HG03432 (cell line): Measurements from ENCODE around the gene FURIN.
"Not testable (repeated sequence)": the region's sequence is repeated elsewhere in the genome, so short reads cannot be mapped to it uniquely, and the experiment has no call there.

Experiments
- ATAC-seq: cut with Tn5 transposase; IDR thresholded peaks from one replicate; pipeline ENCODE4 v1.9.1; 2021; ENCODE audit warnings: mild to moderate bottlenecking, moderate library complexity; ENCODE audit not compliant: unreplicated experiment

Gene FURIN

DNA sequence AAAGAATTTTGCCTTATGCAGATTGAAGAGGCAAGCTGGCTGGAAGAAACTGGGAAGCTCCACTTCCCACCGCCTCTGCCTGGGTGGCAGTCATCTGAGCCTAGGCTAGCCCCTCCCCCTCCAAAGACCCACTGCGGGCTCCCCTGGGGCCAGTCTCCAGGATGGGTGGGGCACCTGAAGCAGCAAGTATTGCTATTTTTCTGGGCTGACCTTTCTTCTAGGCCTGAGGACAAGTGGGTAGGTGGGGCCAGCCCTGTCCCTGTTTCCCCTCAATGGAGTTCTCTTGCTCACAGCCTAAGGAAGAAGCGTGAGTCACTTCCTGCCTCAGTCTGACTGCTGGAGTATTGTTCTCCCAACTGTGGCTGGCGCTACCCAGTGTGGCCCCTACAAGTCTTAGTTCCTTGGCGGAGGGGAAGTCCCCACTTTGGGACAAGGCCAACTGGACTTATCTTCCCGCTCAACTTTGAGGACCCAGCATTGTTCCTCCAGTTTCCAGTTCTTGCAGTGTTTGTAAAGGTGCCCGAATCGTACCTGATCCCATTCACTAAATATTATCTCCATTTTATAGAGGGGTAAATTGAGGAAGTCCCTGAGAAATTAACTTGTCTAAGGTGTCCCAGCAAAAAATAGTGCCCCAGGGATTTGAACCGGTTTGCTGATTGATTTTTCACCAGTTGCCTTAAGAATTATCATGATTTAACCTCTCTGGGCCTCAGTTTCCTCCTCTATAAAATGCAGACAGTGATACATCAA, 1.4 kb downstream of the FURIN start:
- ATAC-seq, result peak; percentile 35

DNA sequence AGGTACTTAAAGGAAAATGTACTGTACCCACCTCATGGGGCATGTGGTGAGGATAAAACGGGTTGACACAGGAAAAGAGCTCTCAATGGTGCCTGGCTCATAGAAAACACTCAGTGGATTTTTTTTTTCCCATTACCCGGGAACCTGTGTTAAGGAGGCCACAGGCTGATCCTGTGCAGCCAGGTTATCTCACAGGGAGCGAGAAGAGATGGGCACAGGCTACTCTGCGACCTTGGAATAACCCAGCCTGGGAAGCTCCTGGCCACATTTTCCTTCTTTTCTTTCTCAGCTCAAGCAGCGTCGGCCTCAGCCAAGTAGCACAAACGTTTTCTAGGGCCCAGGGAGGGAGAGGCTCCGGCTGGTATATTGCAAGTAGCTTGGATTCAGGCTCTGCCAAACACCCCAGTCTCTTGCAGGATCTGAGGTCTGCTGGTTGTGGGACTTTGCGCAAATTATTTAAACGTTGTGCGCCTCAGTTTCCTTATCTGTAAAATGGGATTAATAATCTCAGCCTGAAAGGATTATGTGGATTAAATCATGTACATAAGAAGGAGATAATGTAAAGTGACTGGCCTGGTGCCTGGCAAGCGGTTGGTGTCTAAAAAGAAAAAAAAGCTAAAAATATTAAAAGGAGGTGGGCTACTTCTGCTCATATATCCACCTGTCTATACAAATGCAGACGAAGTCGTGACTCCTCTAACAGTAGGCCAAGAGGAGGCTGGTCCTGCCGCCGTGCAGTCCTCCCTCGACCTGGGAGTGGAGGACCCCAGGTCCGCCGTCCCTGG, 2.2 kb downstream of the FURIN start:
- no peak for ATAC-seq

DNA sequence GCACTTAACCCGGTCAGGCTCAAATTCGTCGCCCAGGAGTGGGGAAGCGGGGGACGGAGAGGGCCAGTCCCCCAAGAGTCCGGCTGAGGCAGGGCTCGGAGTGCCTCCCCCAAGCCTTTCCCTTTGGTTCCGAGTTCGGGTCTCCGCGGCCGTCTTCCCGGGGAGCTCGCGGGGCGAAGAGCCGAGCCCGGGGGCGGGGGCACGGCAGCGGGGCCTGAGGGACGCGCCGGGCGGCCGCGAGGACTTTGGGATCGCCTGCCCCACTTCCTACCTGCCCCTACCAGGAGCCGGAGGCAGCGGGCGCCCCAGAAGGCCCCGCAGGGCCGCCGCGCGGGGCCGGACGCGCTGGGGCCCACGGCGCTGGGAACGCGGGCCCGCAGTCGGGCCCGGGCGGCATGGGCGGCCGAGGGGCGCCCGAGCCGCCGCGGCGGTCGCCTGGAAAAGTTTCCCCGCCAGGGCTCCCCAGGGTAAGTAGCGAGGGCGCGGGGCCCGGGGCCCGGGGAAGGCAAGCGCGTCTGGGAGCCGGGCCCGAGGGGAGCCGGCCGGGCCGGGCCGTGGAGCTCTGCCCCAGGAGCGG, 2.8 kb downstream of the FURIN start:
- ATAC-seq, result peak; percentile 27

DNA sequence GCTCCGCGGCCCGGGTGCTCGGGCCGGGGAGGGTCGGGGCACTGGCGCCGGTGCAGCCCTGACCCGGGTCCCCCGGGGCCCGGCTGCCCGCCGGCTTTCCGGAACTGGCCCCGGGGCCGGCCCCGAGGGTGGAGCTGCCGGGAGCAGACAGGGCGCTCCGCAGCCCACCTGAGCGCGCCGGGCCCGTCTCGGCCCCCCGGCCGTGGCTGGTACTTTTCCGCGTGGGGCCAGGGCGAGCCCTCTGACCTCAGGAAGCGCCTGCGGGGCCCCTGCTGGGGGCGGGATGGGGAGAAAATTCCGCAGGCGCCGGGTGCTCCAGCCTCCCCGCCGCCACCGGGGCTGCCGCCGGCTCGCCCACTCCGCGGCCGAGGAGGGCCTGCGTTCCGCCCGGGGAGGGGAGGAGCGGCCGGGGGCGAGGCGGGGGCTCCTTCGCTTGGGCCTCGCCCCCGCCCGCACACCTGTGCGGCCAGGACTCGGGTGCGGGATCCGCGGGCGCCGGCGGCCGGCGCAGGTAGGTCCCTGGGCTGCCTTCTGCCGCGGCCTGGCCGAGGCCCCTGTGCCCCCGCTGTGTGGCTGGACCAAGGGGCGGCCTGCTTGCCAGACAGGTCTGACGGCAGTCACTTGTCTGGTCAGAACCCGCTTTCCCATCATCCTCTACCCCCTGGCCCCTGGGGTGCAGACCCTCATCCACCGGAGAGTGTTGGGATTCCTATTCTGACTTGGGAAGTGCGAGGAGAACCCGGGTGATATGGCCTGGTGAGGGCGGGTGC, 3.5 kb downstream of the FURIN start:
- ATAC-seq, result peak; percentile 31

DNA sequence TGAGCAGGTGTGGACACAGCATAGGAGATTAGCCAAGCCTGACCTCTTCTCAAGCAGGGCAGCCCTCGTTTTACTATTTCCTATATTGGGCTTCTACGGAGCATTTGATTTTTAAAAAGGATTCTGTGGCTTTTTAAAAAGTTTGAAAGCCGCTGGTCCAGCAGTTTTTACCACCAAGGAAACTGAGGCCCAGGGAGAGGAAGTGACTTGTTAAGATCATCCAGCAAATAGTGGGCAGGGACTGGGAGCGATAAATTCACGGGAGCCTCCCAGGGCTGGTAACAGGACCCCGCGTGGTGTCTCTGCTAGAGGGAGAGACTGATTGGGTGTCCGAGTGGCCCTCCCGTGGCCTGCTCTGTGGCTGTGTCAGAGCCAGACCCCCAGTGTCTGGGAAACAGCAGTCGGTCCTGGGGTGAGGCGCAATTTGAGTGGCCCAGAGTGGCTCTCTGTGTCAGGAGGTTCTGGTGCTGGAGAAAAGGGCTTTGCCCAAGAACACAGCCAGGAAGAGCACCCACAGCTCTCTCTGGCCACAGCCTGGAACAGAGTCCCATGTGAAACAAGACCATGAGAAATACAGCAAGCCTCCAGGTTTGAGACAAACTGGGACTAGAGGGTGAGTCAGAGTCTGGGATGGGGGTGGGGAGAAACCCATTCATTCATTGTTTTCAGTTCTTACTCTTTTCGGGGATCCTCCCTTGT, 4.2 kb downstream of the FURIN start:
- peak; percentile 10 for ATAC-seq

DNA sequence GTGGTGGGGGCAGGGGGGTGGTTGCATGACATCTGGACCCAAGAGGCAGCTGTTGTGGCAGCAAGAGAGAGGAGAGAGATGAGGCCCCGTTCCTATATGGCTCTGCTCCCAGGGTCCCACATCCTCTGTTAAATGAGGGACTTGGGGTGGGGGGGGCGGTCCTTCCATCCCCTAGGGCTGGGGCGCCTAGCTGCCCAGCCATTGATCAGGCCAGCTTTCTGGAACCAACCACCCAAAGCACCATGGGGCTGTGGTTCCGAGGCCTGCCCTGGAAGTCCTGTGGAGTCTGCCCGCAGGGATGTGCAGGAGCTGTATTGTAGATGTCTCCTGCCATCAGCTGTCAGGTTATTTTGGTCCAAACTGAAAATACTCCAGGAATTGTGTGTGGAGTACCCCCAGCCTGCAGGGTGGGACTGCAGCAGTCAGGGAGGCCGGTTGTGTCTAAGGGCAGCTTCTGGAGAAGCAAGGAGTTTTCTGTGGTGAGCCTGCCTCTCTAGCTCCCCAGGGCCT, 5.2 kb downstream of the FURIN start:
- no peak for ATAC-seq

DNA sequence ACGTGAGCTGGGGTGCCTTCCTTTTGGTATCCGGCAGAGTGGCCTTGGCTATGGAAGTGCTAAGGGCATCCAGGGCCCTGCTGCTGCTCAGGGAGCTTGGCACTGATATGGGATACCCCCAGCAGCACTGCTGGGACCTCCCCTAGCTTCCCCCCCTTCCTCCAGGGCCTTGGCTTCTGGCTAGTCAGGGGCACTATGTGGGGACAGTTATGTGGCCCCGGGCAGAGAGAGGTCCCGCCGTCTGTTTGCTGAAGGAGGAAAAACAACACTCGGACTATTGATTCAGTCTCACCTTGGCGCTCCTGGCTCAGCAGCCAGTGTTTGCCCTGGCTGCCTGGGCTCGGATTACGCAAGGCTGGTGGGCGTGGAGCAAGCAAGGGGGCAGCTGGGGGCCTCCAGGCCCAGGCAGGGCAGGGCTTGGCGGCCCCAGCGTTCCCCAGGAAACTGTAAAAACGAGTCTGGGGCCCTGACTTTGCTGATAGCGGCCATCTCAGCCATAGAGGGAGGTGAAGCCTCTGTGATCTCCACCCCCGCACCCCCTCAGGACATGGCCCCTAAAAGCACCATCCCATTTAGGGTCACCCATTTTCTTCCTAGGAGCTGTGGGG, 5.7 kb downstream of the FURIN start:
- no peak for ATAC-seq

DNA sequence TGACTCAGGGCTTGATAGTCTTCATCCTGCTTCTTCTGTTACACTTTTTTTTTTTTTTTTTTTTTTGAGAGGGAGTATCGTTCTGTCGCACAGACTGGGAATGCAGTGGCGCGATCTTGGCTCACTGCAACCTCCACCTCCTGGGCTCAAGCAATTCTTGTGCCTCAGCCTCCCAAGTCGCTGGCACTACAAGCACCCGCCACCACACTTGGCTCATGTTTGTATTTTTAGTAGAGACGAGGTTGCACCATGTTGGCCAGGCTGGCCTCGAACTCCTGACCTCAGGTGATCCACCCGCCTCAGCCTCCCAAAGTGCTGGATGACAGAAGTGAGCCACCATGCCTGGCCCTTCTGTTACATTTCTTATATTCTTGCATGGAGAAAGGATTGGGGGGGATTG, 6.6 kb downstream of the FURIN start:
- not testable (repeated sequence) for ATAC-seq

DNA sequence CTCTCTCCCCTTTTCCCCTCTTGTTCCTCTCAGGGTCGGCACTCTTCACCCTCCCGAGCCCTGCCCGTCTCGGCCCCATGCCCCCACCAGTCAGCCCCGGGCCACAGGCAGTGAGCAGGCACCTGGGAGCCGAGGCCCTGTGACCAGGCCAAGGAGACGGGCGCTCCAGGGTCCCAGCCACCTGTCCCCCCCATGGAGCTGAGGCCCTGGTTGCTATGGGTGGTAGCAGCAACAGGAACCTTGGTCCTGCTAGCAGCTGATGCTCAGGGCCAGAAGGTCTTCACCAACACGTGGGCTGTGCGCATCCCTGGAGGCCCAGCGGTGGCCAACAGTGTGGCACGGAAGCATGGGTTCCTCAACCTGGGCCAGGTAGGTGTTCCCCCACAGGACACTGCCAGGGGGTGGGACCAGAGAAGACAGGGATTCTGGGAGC, 7.2 kb downstream of the FURIN start:
- no peak for ATAC-seq

DNA sequence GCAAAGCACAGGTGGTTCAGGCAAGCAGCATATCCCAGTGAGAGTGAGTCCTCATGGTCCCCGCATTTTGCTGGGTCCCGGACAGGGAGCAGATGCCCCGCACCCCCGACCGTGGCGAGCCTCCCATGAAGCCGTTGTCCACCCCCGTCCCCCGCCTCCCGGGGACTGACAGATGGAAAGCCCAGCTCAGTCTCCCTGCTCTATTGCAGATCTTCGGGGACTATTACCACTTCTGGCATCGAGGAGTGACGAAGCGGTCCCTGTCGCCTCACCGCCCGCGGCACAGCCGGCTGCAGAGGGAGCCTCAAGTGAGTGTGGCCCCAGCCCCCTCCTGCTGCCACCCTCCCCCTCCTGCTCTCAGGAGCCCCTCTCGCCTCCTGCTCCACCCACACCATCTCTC, 7.7 kb downstream of the FURIN start:
- no peak for ATAC-seq

DNA sequence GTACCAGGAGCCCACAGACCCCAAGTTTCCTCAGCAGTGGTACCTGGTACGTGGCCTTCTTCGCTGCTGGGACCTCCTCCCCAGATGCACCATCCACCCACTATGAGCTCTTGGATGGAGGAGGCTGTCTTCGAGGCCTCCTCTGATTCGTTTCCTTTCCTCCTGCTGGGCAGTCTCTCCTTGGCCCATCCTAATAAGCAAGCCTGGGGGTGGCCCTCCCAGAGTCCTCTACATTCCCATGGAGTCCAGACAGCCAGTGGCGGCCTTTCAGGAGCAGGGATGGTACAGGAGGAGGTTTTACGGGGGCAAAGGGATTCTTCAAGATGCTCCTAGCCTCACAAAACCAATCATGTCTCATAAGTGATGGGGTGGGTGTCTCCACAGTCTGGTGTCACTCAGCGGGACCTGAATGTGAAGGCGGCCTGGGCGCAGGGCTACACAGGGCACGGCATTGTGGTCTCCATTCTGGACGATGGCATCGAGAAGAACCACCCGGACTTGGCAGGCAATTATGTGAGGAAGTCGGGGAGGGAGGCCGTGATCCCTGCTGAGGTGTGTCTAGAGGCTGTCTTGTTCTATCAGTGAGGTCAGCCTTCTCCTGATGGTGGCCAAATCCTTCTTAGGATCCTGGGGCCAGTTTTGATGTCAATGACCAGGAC, 8.3 kb downstream of the FURIN start:
- ATAC-seq, result no peak

DNA sequence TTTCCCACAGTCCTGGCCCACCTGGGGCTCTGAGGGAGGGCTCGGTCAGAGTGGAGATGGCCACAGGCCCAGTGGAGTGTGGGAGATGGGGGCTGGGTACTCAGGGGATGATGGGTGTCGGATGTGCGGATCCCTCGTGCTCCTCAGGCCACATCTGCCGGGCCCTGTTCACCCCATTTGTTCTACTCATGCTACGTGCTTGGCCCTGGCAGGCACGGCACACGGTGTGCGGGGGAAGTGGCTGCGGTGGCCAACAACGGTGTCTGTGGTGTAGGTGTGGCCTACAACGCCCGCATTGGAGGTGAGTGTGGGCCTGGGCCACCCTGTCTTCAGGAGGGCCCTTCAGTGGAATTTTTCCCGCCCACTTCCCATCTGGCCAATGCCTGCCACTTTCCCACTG, 8.9 kb downstream of the FURIN start:
- ATAC-seq, result no peak

DNA sequence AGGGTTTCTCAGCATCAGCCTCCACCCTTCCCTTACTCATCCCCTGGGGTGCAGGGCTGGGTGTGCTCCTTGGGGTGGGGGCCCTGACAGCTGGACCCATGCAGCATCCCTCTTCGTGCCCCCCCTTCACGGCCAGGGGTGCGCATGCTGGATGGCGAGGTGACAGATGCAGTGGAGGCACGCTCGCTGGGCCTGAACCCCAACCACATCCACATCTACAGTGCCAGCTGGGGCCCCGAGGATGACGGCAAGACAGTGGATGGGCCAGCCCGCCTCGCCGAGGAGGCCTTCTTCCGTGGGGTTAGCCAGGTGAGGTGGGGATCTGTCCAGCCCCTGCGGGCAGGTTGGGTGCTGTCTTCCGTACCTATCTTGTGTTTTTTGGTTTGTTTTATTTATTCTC, 9.6 kb downstream of the FURIN start:
- ATAC-seq, result no peak

DNA sequence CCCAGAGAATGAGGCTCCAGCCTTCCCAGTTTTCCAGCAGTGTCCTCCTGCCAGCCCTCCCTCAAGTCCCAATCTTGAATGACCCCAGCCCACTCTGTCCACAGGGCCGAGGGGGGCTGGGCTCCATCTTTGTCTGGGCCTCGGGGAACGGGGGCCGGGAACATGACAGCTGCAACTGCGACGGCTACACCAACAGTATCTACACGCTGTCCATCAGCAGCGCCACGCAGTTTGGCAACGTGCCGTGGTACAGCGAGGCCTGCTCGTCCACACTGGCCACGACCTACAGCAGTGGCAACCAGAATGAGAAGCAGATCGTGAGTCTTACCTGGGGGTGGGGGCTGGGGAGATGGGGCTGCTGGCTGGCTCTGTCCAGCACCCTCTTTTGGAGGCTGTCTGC, 10.3 kb downstream of the FURIN start:
- ATAC-seq, result no peak

DNA sequence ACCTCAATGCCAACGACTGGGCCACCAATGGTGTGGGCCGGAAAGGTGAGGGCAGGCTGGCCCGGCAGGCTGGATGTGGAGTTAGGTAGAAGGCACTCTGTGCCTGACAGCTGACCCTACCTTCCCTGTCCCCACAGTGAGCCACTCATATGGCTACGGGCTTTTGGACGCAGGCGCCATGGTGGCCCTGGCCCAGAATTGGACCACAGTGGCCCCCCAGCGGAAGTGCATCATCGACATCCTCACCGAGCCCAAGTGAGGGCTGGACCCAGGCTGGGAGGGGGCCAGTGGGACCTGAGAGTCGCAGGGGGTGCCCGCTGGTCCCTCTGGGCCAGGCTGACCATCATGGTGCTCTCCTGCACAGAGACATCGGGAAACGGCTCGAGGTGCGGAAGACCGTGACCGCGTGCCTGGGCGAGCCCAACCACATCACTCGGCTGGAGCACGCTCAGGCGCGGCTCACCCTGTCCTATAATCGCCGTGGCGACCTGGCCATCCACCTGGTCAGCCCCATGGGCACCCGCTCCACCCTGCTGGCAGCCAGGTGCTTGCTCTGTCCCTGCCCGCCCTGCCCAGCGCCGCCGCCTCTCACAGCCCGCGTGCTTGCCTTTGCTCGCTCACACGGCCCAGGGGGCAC, 11.5 kb downstream of the FURIN start:
- no peak for ATAC-seq

DNA sequence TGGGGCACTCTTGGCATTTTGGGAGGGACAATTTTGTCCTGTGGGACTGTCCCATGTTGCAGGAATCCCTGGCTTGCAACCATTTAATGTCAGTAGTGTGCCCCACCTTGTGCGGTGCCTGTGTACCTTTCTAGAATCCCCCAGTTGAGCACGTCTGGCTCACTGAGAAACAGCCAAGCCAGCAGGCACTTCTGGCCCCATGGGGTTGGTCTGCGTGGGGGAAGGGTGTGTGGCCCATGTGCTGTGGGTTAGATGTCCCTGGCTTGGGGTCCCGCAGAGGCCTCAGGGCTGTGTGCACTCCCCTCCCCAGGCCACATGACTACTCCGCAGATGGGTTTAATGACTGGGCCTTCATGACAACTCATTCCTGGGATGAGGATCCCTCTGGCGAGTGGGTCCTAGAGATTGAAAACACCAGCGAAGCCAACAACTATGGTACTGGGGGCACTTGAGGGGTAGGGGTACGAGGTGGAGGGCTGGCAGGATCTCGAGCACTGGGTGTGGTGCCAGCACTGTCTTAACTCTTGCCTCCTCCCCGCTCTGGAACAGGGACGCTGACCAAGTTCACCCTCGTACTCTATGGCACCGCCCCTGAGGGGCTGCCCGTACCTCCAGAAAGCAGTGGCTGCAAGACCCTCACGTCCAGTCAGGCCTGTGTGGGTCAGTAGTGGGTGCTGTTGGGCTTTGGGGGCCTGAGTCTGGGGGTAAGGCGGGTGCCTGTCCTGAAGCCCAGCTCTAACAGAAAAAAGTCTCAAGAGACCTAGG, 12.2 kb downstream of the FURIN start:
- no peak for ATAC-seq

DNA sequence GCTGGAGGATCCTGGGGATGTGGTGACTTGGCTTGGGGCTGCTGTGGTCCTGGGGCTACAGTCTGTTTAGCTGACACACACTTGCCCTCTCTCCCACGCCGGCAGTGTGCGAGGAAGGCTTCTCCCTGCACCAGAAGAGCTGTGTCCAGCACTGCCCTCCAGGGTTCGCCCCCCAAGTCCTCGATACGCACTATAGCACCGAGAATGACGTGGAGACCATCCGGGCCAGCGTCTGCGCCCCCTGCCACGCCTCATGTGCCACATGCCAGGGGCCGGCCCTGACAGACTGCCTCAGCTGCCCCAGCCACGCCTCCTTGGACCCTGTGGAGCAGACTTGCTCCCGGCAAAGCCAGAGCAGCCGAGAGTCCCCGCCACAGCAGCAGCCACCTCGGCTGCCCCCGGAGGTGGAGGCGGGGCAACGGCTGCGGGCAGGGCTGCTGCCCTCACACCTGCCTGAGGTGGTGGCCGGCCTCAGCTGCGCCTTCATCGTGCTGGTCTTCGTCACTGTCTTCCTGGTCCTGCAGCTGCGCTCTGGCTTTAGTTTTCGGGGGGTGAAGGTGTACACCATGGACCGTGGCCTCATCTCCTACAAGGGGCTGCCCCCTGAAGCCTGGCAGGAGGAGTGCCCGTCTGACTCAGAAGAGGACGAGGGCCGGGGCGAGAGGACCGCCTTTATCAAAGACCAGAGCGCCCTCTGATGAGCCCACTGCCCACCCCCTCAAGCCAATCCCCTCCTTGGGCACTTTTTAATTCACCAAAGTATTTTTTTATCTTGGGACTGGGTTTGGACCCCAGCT, 13.0 kb downstream of the FURIN start:
- no peak for ATAC-seq
